ENCODE measurements around the gene CTIF.

The CTIF gene

GRCh38 chr18:48874701-48875162 is 335.9 kb downstream of the CTIF start:
- no peak for DNase-seq

GRCh38 chr18:48875314-48875941 is 336.6 kb downstream of the CTIF start:
- DNase-seq = no peak

- no peak for DNase-seq
Observed at GRCh38 chr18:48875942-48876511, 337.2 kb downstream of the CTIF start.

- no peak for DNase-seq
Observed at GRCh38 chr18:48876590-48876989, 337.8 kb downstream of the CTIF start.

GRCh38 chr18:48877941-48878340 is 339.1 kb downstream of the CTIF start:
- no peak for DNase-seq

- no peak for DNase-seq
Observed at GRCh38 chr18:48878471-48878870, 339.6 kb downstream of the CTIF start.

- DNase-seq = no peak
Observed at GRCh38 chr18:48879008-48879431, 340.2 kb downstream of the CTIF start.

- DNase-seq = no peak
Observed at GRCh38 chr18:48880931-48881330, 342.1 kb downstream of the CTIF start.

GRCh38 chr18:48882379-48882778 is 343.5 kb downstream of the CTIF start:
- no peak for DNase-seq

GRCh38 chr18:48884306-48884705 is 345.5 kb downstream of the CTIF start:
- no peak for DNase-seq

- no peak for DNase-seq
Observed at GRCh38 chr18:48884771-48885170, 345.9 kb downstream of the CTIF start.

- no peak for DNase-seq
Observed at GRCh38 chr18:48885266-48885923, 346.6 kb downstream of the CTIF start.

GRCh38 chr18:48885924-48886400 is 347.1 kb downstream of the CTIF start:
- no peak for DNase-seq

GRCh38 chr18:48886520-48887293 is 347.9 kb downstream of the CTIF start:
- no peak for DNase-seq

- no peak for DNase-seq
Observed at GRCh38 chr18:48887294-48887904, 348.6 kb downstream of the CTIF start.

GRCh38 chr18:48887905-48888772 is 349.3 kb downstream of the CTIF start:
- DNase-seq = no peak

- no peak for DNase-seq
Observed at GRCh38 chr18:48888773-48889080, 349.9 kb downstream of the CTIF start.

GRCh38 chr18:48889115-48889941 is 350.5 kb downstream of the CTIF start:
- DNase-seq = no peak

GRCh38 chr18:48889981-48890762 is 351.3 kb downstream of the CTIF start:
- DNase-seq = no peak

- no peak for DNase-seq
Observed at GRCh38 chr18:48891721-48892120, 352.9 kb downstream of the CTIF start.
